Small intestine (tissue), 7 donors: ENCODE results near the gene NXPH2. TPM values are rescaled to one million over a fixed set of nuclear protein-coding genes. Genes with fewer than 3 reads are reported as not detected.

Experiments
- DNase-seq, 2 donors: peaks; one replicate each; pipeline versions ENCODE4 v3.0.0 to v3.0.0-alpha.2; 2013
- FAIRE-seq: peaks from 2 replicates; lab custom pipeline; 2012; peaks lifted over from hg19 to GRCh38; lab: Jason Lieb, UNC
- H3K27ac ChIP-seq, 3 donors: one replicate each; pipeline ENCODE4 v1.5.1; 2013; ENCODE audit warnings: low read length in 2 of 3, mild to moderate bottlenecking in 2 of 3, control low read depth in 1 of 3, inconsistent platforms in 1 of 3, low read depth in 1 of 3, moderate library complexity in 1 of 3
- H3K27me3 ChIP-seq, 3 donors: one replicate each; pipeline ENCODE4 v1.6.1; 2013; ENCODE audit warnings: low read length in 3 of 3, inconsistent platforms in 1 of 3; ENCODE audit not compliant: control insufficient read depth in 3 of 3, insufficient read depth in 3 of 3
- H3K36me3 ChIP-seq, 3 donors: one replicate each; pipeline ENCODE4 v1.6.1; 2013; ENCODE audit warnings: low read length in 3 of 3, inconsistent platforms in 1 of 3, low read depth in 1 of 3, mild to moderate bottlenecking in 1 of 3, moderate library complexity in 1 of 3; ENCODE audit not compliant: control insufficient read depth in 3 of 3, insufficient read depth in 2 of 3
- H3K4me1 ChIP-seq, 3 donors: one replicate each; pipeline ENCODE4 v1.6.1; 2013; ENCODE audit warnings: low read length in 2 of 3, inconsistent platforms in 1 of 3, low read depth in 1 of 3, mild to moderate bottlenecking in 1 of 3, moderate library complexity in 1 of 3; ENCODE audit not compliant: control insufficient read depth in 3 of 3, insufficient read depth in 2 of 3
- H3K4me3 ChIP-seq, 3 donors: one replicate each; pipeline ENCODE4 v1.5.1; 2013; ENCODE audit warnings: low read length in 3 of 3, control low read depth in 1 of 3, inconsistent platforms in 1 of 3, low read depth in 1 of 3, mild to moderate bottlenecking in 1 of 3, moderate library complexity in 1 of 3
- H3K9me3 ChIP-seq, 2 donors: one replicate each; pipeline ENCODE4 v1.6.1; 2013; ENCODE audit warnings: low read depth in 1 of 2, low read length in 1 of 2; ENCODE audit not compliant: control insufficient read depth in 2 of 2, insufficient read depth in 1 of 2
- WGBS, 3 donors: extraction: QIAGEN DNeasy Blood & Tissue Kit; methylation state at CpG; one replicate each; pipeline ENCODE4 v1.1.7; 2013; 5-methylcytosine and 5-hydroxymethylcytosine counted together
- polyA plus RNA-seq, 4 donors: library from polyadenylated mRNA; stranded (reverse) in 3 of 4; unstranded in 1 of 4; fragments of 200-250 nt in 3 of 4; fragments of 120-200 nt in 1 of 4; gene quantifications; one replicate each; pipeline versions ENCODE4 v1.2.1 to v1.2.3, GENCODE V29; 2013
- donor health status: healthy with polysubstance abuse.
- donor health status: control.
- donor health status: control.
- donor health status: Bipolar disorder and iron deficiency.
- donor health status: healthy.

NXPH2 gene
- polyA plus RNA-seq, 4 donors: 0.24 TPM; not detected in 2

DNA sequence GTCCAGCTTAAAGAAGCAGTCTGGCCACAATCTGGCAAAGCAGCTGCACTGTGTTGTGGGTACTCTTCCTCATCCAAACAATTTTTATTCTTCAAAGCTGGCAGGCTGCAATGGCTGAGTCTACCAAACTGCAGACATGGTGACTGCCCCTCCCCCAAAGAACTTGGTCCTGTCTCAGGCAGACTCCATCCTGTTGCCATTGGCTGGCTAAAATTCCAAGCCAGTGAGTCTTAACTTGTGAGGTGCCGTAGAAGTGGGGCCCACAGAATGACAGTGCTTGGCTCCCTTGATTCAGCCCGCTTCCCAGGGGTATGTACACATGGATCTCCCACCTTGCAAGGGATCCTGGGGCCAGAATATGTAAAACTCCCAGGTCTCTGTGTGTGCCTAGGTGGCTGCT, 14.5 kb upstream of the NXPH2 start:
- 78 to 91% (median 89%) methylated on average over 2 of the region's 2 CpGs for WGBS, 3 donors
- no peak for FAIRE-seq
- peaks cover 0 to 1% (median 0%) of the 10 kb centered on the region in 3 donors for H3K27me3 ChIP-seq
- no peak for DNase-seq
- H3K27ac ChIP-seq: no peak overlapping the region
- H3K4me3 ChIP-seq: no peak overlapping the region
- no peaks in the 10 kb centered on the region for H3K36me3 ChIP-seq
- H3K9me3 ChIP-seq: no peaks in the 10 kb centered on the region
- H3K4me1 ChIP-seq: no peaks in the 10 kb centered on the region

DNA sequence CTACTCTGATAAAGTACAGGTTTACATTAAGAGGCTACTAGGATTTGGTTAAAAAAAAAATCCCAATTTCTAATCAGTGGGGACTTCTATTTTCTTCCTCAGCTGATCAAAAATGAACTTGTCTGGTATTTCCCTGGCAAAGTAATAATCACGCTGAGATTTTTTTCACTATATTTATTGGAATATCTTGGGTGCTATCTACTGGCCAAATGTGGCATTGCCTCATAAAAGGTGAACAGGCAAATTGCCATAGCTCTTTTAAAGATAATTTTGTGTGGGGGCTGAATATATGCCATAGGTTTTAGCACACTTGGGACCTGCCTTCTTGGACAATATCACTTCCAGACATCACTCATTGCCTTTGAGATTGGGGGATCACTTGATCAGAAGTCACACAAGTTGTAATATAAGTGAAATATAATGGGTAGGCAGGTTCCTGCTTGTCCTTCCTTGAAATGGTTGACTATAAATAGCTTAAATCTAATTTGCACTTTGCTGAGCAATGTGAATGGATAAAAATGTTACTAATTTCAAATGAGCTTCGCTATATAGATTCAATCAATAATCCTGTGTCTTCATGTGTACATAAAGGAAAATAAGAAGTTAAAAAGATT, 7.0 kb upstream of the NXPH2 start:
- FAIRE-seq: no peak
- no peak overlapping the region for H3K4me3 ChIP-seq
- no peak overlapping the region for H3K27ac ChIP-seq
- peak; percentile 18 to 46 for DNase-seq
- H3K4me1 ChIP-seq: no peaks in the 10 kb centered on the region
- H3K36me3 ChIP-seq: no peaks in the 10 kb centered on the region
- peaks cover 0 to 10% (median 0%) of the 10 kb centered on the region in 3 donors for H3K27me3 ChIP-seq
- H3K9me3 ChIP-seq: no peaks in the 10 kb centered on the region
- 23 to 29% (median 27%) methylated on average over 2 of the region's 2 CpGs for WGBS, 3 donors

GRCh38 chr2:138782383-138782782, 2.2 kb upstream of the NXPH2 start:
- WGBS, 3 donors: 83 to 89% (median 87%) methylated on average over 5 of the region's 5 CpGs

DNA sequence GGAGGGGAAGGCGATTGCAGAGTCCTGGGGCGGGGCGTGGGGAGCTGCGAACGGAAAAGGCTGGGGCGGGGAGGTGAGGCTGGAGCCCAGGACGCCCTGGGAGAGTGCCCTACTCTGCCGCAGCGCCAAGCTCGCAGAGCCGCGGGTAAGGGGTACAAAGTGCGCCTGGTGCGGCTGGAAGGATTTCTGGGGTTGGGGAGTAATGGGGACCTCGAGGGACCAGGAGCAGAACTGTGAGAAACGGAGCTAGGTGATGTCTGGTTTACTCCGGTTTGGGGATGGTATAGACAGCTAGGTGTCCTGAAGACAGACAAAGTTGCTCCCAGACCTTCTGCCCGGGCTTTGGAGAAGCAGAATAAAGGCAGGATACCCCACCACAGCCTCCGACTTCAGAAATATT, 718 bp upstream of the NXPH2 start:
- no peak overlapping the region for H3K27ac ChIP-seq
- DNase-seq: peak in 1 of 2 donors; percentile 14
- FAIRE-seq: no peak
- H3K36me3 ChIP-seq: no peaks in the 10 kb centered on the region
- H3K4me3 ChIP-seq: no peak overlapping the region
- H3K4me1 ChIP-seq: peaks cover 0 to 9% (median 0%) of the 10 kb centered on the region in 3 donors
- H3K27me3 ChIP-seq: peaks cover 12 to 51% (median 14%) of the 10 kb centered on the region in 3 donors
- 7 to 36% (median 15%) methylated on average over 19 of the region's 19 CpGs for WGBS, 3 donors
- H3K9me3 ChIP-seq: no peaks in the 10 kb centered on the region

More at GRCh38 chr2:138782383-138782782, 2.2 kb upstream of the NXPH2 start:
- Histone ChIP-seq H3K36me3 (no peaks in the 10 kb centered on the region), H3K9me3 (no peaks in the 10 kb centered on the region), H3K4me3 (no peak overlapping the region), H3K4me1 (peaks cover 0 to 9% (median 0%) of the 10 kb centered on the region in 3 donors), H3K27me3 (peaks cover 12 to 48% (median 14%) of the 10 kb centered on the region in 3 donors), H3K27ac (no peak overlapping the region)
- DNase-seq: no peak
- no peak for FAIRE-seq

DNA sequence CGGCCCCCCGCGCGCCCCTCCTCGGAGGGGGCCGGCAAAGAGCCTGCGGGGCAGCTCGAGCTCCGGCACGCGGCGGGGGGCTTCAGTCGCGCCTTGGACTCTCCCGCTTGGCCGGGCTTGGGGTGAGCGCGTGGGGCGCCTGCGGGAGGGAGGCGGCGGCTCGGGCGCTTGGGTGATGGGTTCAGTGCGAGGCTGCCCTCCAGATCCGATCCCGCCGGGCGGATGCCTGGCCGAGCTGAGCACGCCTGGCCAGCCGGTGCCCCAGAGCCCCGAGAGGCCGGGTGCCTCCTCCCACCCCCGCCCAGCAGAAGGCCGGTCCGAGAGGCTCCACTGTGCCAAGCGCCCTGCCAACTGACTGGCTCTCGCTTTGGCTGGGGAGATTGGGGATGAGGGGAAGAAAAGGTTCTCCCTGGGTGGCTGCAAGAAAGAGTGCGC, 273 bp upstream of the NXPH2 start:
- Histone ChIP-seq H3K27me3 (peaks cover 12 to 48% (median 14%) of the 10 kb centered on the region in 3 donors), H3K27ac (no peak overlapping the region), H3K4me1 (peaks cover 0 to 9% (median 0%) of the 10 kb centered on the region in 3 donors), H3K9me3 (no peaks in the 10 kb centered on the region), H3K36me3 (no peaks in the 10 kb centered on the region), H3K4me3 (no peak overlapping the region)
- FAIRE-seq (no peak), DNase-seq (peak in 1 of 2 donors; percentile 8)
- 3 to 19% (median 13%) methylated on average over 26 to 40 of the region's 40 CpGs for WGBS, 3 donors

- H3K4me3 ChIP-seq: peak overlapping the region in 1 of 3 donors; percentile 15
- H3K36me3 ChIP-seq: no peaks in the 10 kb centered on the region
- H3K27ac ChIP-seq: no peak overlapping the region
- H3K27me3 ChIP-seq: peaks cover 12 to 48% (median 15%) of the 10 kb centered on the region in 3 donors
- H3K4me1 ChIP-seq: peaks cover 0 to 9% (median 0%) of the 10 kb centered on the region in 3 donors
- no peaks in the 10 kb centered on the region for H3K9me3 ChIP-seq
- no peak for FAIRE-seq
- peak in 1 of 2 donors; percentile 6 for DNase-seq
- 3 to 11% (median 9%) methylated on average over 20 of the region's 20 CpGs for WGBS, 3 donors
Observed at GRCh38 chr2:138779406-138779780, 797 bp downstream of the NXPH2 start.

GRCh38 chr2:138777996-138778395, 2.2 kb downstream of the NXPH2 start:
- FAIRE-seq (no peak), DNase-seq (peak in 1 of 2 donors; percentile 30)
- whole genome bisulfite sequencing, 3 donors: 7 to 32% (median 20%) methylated on average over 2 of the region's 2 CpGs
- Histone ChIP-seq H3K4me3 (no peak overlapping the region), H3K4me1 (peaks cover 0 to 9% (median 0%) of the 10 kb centered on the region in 3 donors), H3K9me3 (no peaks in the 10 kb centered on the region), H3K36me3 (no peaks in the 10 kb centered on the region), H3K27me3 (peaks cover 12 to 45% (median 15%) of the 10 kb centered on the region in 3 donors), H3K27ac (no peak overlapping the region)

DNA sequence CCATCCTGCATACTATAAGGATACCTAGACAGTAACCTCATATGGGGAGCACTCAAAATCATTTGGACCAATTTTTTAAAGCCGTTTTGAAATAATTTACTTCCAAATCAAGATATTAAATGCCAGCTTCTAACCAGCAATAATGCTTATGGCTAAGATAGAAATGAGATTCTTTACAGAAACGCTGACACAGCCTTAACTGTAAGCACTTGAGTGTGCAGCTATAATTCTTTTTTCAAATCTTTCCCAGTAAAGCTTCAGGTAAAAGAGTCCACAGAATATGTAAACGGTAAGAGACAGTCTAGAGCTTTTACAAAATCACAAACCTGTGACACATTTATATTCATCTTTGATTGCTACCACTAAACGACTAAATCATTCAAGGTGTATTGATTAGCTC, 4.5 kb downstream of the NXPH2 start:
- no peak overlapping the region for H3K27ac ChIP-seq
- FAIRE-seq (no peak), DNase-seq (no peak)
- WGBS, 3 donors: 34 to 59% (median 47%) methylated on average over 4 of the region's 4 CpGs
- no peaks in the 10 kb centered on the region for H3K36me3 ChIP-seq
- peaks cover 10 to 29% (median 15%) of the 10 kb centered on the region in 3 donors for H3K27me3 ChIP-seq
- no peak overlapping the region for H3K4me3 ChIP-seq
- H3K4me1 ChIP-seq: peaks cover 0 to 9% (median 0%) of the 10 kb centered on the region in 3 donors
- no peaks in the 10 kb centered on the region for H3K9me3 ChIP-seq
